ENCODE measurements around the gene EVI2B. TPM values are rescaled to one million over a fixed set of nuclear protein-coding genes. Genes with fewer than 3 reads are reported as not detected.

Gene EVI2B
- polyA plus RNA-seq, 3 donors, result 166 to 267 (median 262) TPM

- Histone ChIP-seq H3K79me2 (ENCODE audit: insufficient read depth, low read length) (peaks cover 7% of the 10 kb centered on the region), H3K9ac (ENCODE audit: insufficient read depth, low read length, poor library complexity, severe bottlenecking) (no peak overlapping the region), H3K9me3 (replicated peaks in 1 of 2; ENCODE audit: control insufficient read depth in 1 of 2, insufficient read depth in 1 of 2, low read length in 2 of 2) (no peaks in the 10 kb centered on the region), H3K4me1 (ENCODE audit: control insufficient read depth in 1 of 2, insufficient read depth in 2 of 2, low read length in 2 of 2) (peaks cover 19 to 38% of the 10 kb centered on the region in 2 donors), H3K4me2 (replicated peaks; ENCODE audit: extremely low read depth, low read length, poor library complexity, severe bottlenecking) (no peak overlapping the region), H3K27ac (ENCODE audit: low read depth in 1 of 2, low read length in 2 of 2) (no peak overlapping the region), H4K20me1 (ENCODE audit: insufficient read depth, low read length) (no peaks in the 10 kb centered on the region), H3K4me3 (replicated peaks in 1 of 3; ENCODE audit: low read depth in 2 of 3, low read length in 3 of 3) (no peak overlapping the region), H2AFZ (ENCODE audit: insufficient read depth, low read depth, low read length, poor library complexity, severe bottlenecking) (no peak overlapping the region), H3K36me3 (replicated peaks in 1 of 2; ENCODE audit: control insufficient read depth in 1 of 2, insufficient read depth in 2 of 2, low read length in 2 of 2) (peaks cover 2 to 20% of the 10 kb centered on the region in 2 donors), H3K27me3 (ENCODE audit: control insufficient read depth in 2 of 2, insufficient read depth in 2 of 2, low read length in 2 of 2) (no peaks in the 10 kb centered on the region)
- Mint-ChIP-seq H3K27ac (no peak overlapping the region), H3K9me3 (peaks cover 0 to 3% (median 0%) of the 10 kb centered on the region in 7 donors), H3K4me3 (no peak overlapping the region), H3K36me3 (peaks cover 35 to 38% of the 10 kb centered on the region in 2 donors), H3K27me3 (ENCODE audit: low read depth in 3 of 3) (no peaks in the 10 kb centered on the region), H3K4me1 (peaks cover 37% of the 10 kb centered on the region)
- intact Hi-C loops (cut with micrococcal nuclease), result loop anchor here in 1 of 2 donors (10.0 kb wide), 1 partner anchor 53 kb away; the partner anchor contains the start of gene EVI2A
- no peak for DNase-seq
- WGBS (ENCODE audit: insufficient coverage), result 100% methylated on average over 1 of the region's 1 CpG
- TF ChIP-seq, protein P1, sequence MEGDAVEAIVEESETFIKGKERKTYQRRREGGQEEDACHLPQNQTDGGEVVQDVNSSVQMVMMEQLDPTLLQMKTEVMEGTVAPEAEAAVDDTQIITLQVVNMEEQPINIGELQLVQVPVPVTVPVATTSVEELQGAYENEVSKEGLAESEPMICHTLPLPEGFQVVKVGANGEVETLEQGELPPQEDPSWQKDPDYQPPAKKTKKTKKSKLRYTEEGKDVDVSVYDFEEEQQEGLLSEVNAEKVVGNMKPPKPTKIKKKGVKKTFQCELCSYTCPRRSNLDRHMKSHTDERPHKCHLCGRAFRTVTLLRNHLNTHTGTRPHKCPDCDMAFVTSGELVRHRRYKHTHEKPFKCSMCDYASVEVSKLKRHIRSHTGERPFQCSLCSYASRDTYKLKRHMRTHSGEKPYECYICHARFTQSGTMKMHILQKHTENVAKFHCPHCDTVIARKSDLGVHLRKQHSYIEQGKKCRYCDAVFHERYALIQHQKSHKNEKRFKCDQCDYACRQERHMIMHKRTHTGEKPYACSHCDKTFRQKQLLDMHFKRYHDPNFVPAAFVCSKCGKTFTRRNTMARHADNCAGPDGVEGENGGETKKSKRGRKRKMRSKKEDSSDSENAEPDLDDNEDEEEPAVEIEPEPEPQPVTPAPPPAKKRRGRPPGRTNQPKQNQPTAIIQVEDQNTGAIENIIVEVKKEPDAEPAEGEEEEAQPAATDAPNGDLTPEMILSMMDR (IDR thresholded peaks at IDR 0.05), result no peak
Measured at GRCh38 chr17:31272236-31272635, 41.6 kb downstream of the EVI2B start.

GRCh38 chr17:31269578-31269983 is 44.3 kb downstream of the EVI2B start:
- peaks cover 29% of the 10 kb centered on the region for H3K4me1 Mint-ChIP-seq
- Histone ChIP-seq H4K20me1 (ENCODE audit: insufficient read depth, low read length) (no peaks in the 10 kb centered on the region), H2AFZ (ENCODE audit: insufficient read depth, low read depth, low read length, poor library complexity, severe bottlenecking) (no peak overlapping the region), H3K27me3 (ENCODE audit: control insufficient read depth in 2 of 2, insufficient read depth in 2 of 2, low read length in 2 of 2) (no peaks in the 10 kb centered on the region), H3K4me2 (replicated peaks; ENCODE audit: extremely low read depth, low read length, poor library complexity, severe bottlenecking) (no peak overlapping the region), H3K9ac (ENCODE audit: insufficient read depth, low read length, poor library complexity, severe bottlenecking) (no peak overlapping the region), H3K9me3 (replicated peaks in 1 of 2; ENCODE audit: control insufficient read depth in 1 of 2, insufficient read depth in 1 of 2, low read length in 2 of 2) (no peaks in the 10 kb centered on the region), H3K79me2 (ENCODE audit: insufficient read depth, low read length) (peaks cover 3% of the 10 kb centered on the region), H3K27ac (ENCODE audit: low read depth in 1 of 2, low read length in 2 of 2) (no peak overlapping the region), H3K36me3 (replicated peaks in 1 of 2; ENCODE audit: control insufficient read depth in 1 of 2, insufficient read depth in 2 of 2, low read length in 2 of 2) (peaks cover 6 to 41% of the 10 kb centered on the region in 2 donors), H3K4me3 (replicated peaks in 1 of 3; ENCODE audit: low read depth in 2 of 3, low read length in 3 of 3) (no peak overlapping the region), H3K4me1 (ENCODE audit: control insufficient read depth in 1 of 2, insufficient read depth in 2 of 2, low read length in 2 of 2) (peaks cover 10 to 23% of the 10 kb centered on the region in 2 donors)
- WGBS (ENCODE audit: insufficient coverage), result no CpG with 5 or more reads among the region's 1 CpG
- H3K9me3 Mint-ChIP-seq, result peaks cover 0 to 3% (median 0%) of the 10 kb centered on the region in 7 donors
- H3K4me3 Mint-ChIP-seq, result no peak overlapping the region
- intact Hi-C loops (cut with micrococcal nuclease), result no loop called here
- no peak overlapping the region for H3K27ac Mint-ChIP-seq
- H3K27me3 Mint-ChIP-seq (ENCODE audit: low read depth in 3 of 3), result no peaks in the 10 kb centered on the region
- H3K36me3 Mint-ChIP-seq, result peaks cover 38 to 45% of the 10 kb centered on the region in 2 donors
- TF ChIP-seq, protein P1 (IDR thresholded peaks at IDR 0.05), result no peak
- no peak for DNase-seq

Data from CD14-positive monocyte (primary cell).